Endothelial cell of umbilical vein (primary cell): ENCODE results near the gene GGACT. TPM values are rescaled to one million over a fixed set of nuclear protein-coding genes. Genes with fewer than 3 reads are reported as not detected.

Source experiments
- BruUV-seq: library from RNA; stranded (reverse); fragments of 400-500 nt; replicated peaks from 2 replicates; lab custom pipeline; 2021; lab: Mats Ljungman, UMichigan
- CTCF ChIA-PET: fragments of 300-600, 350-600 bp; sonication (Branson Sonifier 250); formaldehyde crosslinking; loops from one replicate; lab custom pipeline; 2021; ENCODE audit warnings: antibody characterized with exemption, inconsistent platforms; lab: Charles Lee
- POLR2A ChIA-PET: fragments of 300-600, 350-600 bp; sonication (Branson Sonifier 250); formaldehyde crosslinking; loops from one replicate; lab custom pipeline; 2021; ENCODE audit warnings: antibody characterized with exemption, inconsistent platforms; lab: Charles Lee
- DNase-seq: peaks from one replicate; pipeline ENCODE4 v3.0.0-alpha.2; 2011; ENCODE audit warnings: low read depth, low spot score
- FAIRE-seq: peaks from 2 replicates; lab custom pipeline; 2011; peaks lifted over from hg19 to GRCh38; lab: Jason Lieb, UNC
- H2AFZ ChIP-seq: 2 replicates; pipeline ENCODE4 v1.6.0; 2012; ENCODE audit warnings: low read depth, low read length, control low read depth, inconsistent platforms
- H3K27ac ChIP-seq: 2 replicates; pipeline ENCODE4 v1.5.1; 2011; ENCODE audit warnings: low read depth, mild to moderate bottlenecking, control low read depth, low read length, moderate library complexity; ENCODE audit not compliant: insufficient read depth
- H3K27me3 ChIP-seq, 2 experiments: 2 replicates each; pipeline versions ENCODE4 v1.6.0 to v1.6.1; 2011; ENCODE audit warnings: low read length in 2 of 2, mixed read lengths in 1 of 2; ENCODE audit not compliant: control insufficient read depth in 2 of 2, insufficient read depth in 2 of 2
- H3K36me3 ChIP-seq, 2 experiments: 2 replicates in 1 of 2; 3 replicates in 1 of 2; pipeline ENCODE4 v1.5.1; 2011; ENCODE audit warnings: low read length in 2 of 2, mild to moderate bottlenecking in 1 of 2, moderate library complexity in 1 of 2; ENCODE audit not compliant: control insufficient read depth in 2 of 2, insufficient read depth in 2 of 2; ENCODE audit errors: extremely low read depth in 1 of 2
- H3K4me1 ChIP-seq: 3 replicates; pipeline ENCODE4 v1.5.1; 2011; ENCODE audit warnings: mild to moderate bottlenecking, low read length; ENCODE audit not compliant: control insufficient read depth, insufficient read depth; ENCODE audit errors: extremely low read depth
- H3K4me2 ChIP-seq: 2 replicates; pipeline ENCODE4 v1.6.1; 2011; ENCODE audit warnings: low read length, control low read depth, mixed read lengths; ENCODE audit not compliant: insufficient read depth
- H3K4me3 ChIP-seq, 3 experiments: fragments of 200-600 bp in 1 of 3; sonication (generic), shearing (Covaris generic) in 1 of 3; replicated peaks in 1 of 3; 2 replicates each; pipeline ENCODE4 v1.5.1; 2011 to 2016; ENCODE audit warnings: control low read depth in 3 of 3, low read length in 3 of 3, mild to moderate bottlenecking in 2 of 3, inconsistent platforms in 1 of 3, low read depth in 1 of 3, moderate library complexity in 1 of 3; ENCODE audit not compliant: insufficient read depth in 1 of 3
- H3K79me2 ChIP-seq: 2 replicates; pipeline ENCODE4 v1.6.0; 2012; ENCODE audit warnings: low read length, inconsistent platforms; ENCODE audit not compliant: control insufficient read depth, insufficient read depth
- H3K9ac ChIP-seq: replicated peaks from 2 replicates; pipeline ENCODE3; 2011; ENCODE audit warnings: low read length, control low read depth; ENCODE audit not compliant: insufficient read depth; ENCODE audit errors: extremely low read depth
- H3K9me1 ChIP-seq: replicated peaks from 3 replicates; pipeline ENCODE4 v1.6.0; 2011; ENCODE audit warnings: mild to moderate bottlenecking, low read length; ENCODE audit not compliant: control insufficient read depth, insufficient read depth; ENCODE audit errors: extremely low read depth
- H3K9me3 ChIP-seq: replicated peaks from 2 replicates; pipeline ENCODE4 v1.5.1; 2012; ENCODE audit warnings: low read length, inconsistent platforms; ENCODE audit not compliant: control insufficient read depth, insufficient read depth
- H4K20me1 ChIP-seq: replicated peaks from 2 replicates; pipeline ENCODE3; 2011; ENCODE audit warnings: mild to moderate bottlenecking, low read length; ENCODE audit not compliant: control insufficient read depth, insufficient read depth; ENCODE audit errors: extremely low read depth
- EZH2 ChIP-seq: IDR thresholded peaks from 2 replicates; pipeline ENCODE4 v1.6.1; 2012; ENCODE audit warnings: borderline replicate concordance, low read depth, mild to moderate bottlenecking, moderate library complexity, low read length, inconsistent platforms; ENCODE audit not compliant: severe bottlenecking
- FOS ChIP-seq: IDR thresholded peaks from 2 replicates; pipeline ENCODE4 v1.6.1; 2011; ENCODE audit warnings: mild to moderate bottlenecking, low read length, moderate library complexity, borderline replicate concordance; ENCODE audit not compliant: insufficient read depth
- GATA2 ChIP-seq: IDR thresholded peaks from 2 replicates; pipeline ENCODE4 v1.7.0; 2011; ENCODE audit warnings: low read depth, mild to moderate bottlenecking, moderate library complexity, mixed read lengths, low read length; ENCODE audit not compliant: insufficient read length, insufficient read depth
- JUN ChIP-seq: IDR thresholded peaks from 2 replicates; pipeline ENCODE4 v1.6.1; 2011; ENCODE audit warnings: borderline replicate concordance, low read depth; ENCODE audit not compliant: insufficient read length, insufficient read depth
- MYC ChIP-seq: IDR thresholded peaks from one replicate; pipeline ENCODE4 v1.6.1; 2011; ENCODE audit warnings: mild to moderate bottlenecking, low read depth, low read length
- POLR2A ChIP-seq: IDR thresholded peaks from 2 replicates; pipeline ENCODE4 v1.6.1; 2012; ENCODE audit warnings: low read depth, mild to moderate bottlenecking, control low read depth, low read length
- POLR2AphosphoS5 ChIP-seq: IDR thresholded peaks from 2 replicates; pipeline ENCODE4 v1.6.1; 2012; ENCODE audit warnings: low read depth, mild to moderate bottlenecking, control low read depth, low read length, moderate library complexity; ENCODE audit not compliant: insufficient read depth
- dilution Hi-C: fragments of 300-500 bp; cut with MboI; formaldehyde crosslinking; loops from one replicate; pipeline ENCODE4 v1.15.0; 2019; ENCODE audit warnings: low sequenced_read_pairs; ENCODE audit not compliant: extremely low pct_ligation_motif_present
- intact Hi-C: fragments of 100-400 bp; cut with micrococcal nuclease; formaldehyde crosslinking; loops from one replicate; pipeline ENCODE4 v1.10.0; 2022
- polyA plus RNA-seq, 4 experiments: library from polyadenylated mRNA; depleted of rRNA in 3 of 4; stranded (reverse) in 3 of 4; unstranded in 1 of 4; fragments of >200 nt; gene quantifications; 2 replicates each; pipeline versions ENCODE4 v1.2.1 to v1.2.3, GENCODE V29; 2011 to 2012; ENCODE audit warnings: missing spikeins in 1 of 4
- total RNA-seq: library from RNA; stranded (reverse); gene quantifications from 2 replicates; pipeline ENCODE4 v1.2.3, GENCODE V29; 2021
- TF ChIP-seq, protein P1 (sequence below): IDR thresholded peaks from 2 replicates; pipeline ENCODE4 v1.6.1; 2011; ENCODE audit not compliant: insufficient read depth, insufficient read length
- TF ChIP-seq, protein P2 (sequence below), 2 donors: IDR thresholded peaks; 1 replicate in 1 of 2; 2 replicates in 1 of 2; pipeline ENCODE4 v1.5.1; 2011; ENCODE audit warnings: low read length in 2 of 2, mild to moderate bottlenecking in 2 of 2, moderate library complexity in 2 of 2, control low read depth in 1 of 2, inconsistent platforms in 1 of 2, low read depth in 1 of 2; ENCODE audit not compliant: insufficient read depth in 1 of 2; ENCODE audit errors: extremely low read depth in 1 of 2

Gene GGACT
- total and polyA plus RNA-seq, 2 donors (not counting 3 experiments of a cell fraction or from before 2014, with no cell fraction given): 2.5 to 6.5 TPM

DNA sequence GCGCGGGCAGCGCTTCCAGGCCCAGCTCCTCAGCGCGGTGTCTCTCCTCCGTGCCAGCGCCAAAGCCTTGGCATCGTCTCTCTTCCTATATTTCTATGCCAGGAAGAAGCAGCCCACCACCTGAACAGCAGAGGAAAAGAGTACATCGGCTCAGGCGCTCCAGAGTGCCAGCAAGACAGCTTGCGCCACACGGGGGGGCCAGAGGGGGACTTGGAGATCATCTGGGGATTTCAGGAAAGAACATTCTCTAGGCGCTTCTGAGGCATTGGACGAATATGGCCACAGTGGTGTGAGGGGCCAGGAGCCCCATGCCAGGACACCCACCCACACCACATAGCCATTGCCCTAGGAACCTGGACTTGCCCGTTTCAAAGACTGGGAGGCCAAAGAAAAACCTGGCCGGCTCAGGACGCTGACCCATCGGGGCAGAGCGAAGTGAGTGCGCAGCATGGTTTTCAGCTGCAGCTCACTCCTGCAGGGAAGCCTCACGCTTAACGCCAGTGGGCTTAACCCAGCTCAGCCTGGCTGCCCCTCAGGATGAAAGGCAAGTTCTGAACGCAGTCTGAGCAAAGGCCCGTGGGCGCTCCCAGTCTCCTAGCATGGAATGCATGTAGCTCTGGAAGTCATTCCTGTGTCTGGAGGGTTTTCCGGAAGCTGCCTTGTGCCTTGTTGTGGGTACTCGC, 62.1 kb downstream of the GGACT start:
- Histone ChIP-seq H3K27ac (no peak overlapping the region), H3K79me2 (no peaks in the 10 kb centered on the region), H3K4me2 (no peak overlapping the region), H3K27me3 (no peaks in the 10 kb centered on the region), H4K20me1 (no peaks in the 10 kb centered on the region), H3K9me1 (no peaks in the 10 kb centered on the region), H3K36me3 (peaks cover 0 to 4% of the 10 kb centered on the region in 2 experiments), H2AFZ (no peak overlapping the region), H3K9ac (no peak overlapping the region), H3K4me3 (no peak overlapping the region), H3K9me3 (no peaks in the 10 kb centered on the region), H3K4me1 (no peaks in the 10 kb centered on the region)
- DNase-seq: no peak
- dilution Hi-C loops (no loop called here), intact Hi-C loops (no loop called here)
- ChIA-PET POLR2A (no interaction called here), CTCF (interaction anchor here (0.8 to 1.6 kb wide), 2 partner anchors 291 kb away, joined by 3 to 6 read pairs; no protein-coding TSS in a partner anchor)
- TF ChIP-seq POLR2AphosphoS5 (no peak), JUN (no peak), FOS (no peak), POLR2A (no peak), EZH2 (no peak), MYC (no peak), GATA2 (no peak)
- TF ChIP-seq, protein P1, sequence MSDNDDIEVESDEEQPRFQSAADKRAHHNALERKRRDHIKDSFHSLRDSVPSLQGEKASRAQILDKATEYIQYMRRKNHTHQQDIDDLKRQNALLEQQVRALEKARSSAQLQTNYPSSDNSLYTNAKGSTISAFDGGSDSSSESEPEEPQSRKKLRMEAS: no peak
- TF ChIP-seq, protein P2, sequence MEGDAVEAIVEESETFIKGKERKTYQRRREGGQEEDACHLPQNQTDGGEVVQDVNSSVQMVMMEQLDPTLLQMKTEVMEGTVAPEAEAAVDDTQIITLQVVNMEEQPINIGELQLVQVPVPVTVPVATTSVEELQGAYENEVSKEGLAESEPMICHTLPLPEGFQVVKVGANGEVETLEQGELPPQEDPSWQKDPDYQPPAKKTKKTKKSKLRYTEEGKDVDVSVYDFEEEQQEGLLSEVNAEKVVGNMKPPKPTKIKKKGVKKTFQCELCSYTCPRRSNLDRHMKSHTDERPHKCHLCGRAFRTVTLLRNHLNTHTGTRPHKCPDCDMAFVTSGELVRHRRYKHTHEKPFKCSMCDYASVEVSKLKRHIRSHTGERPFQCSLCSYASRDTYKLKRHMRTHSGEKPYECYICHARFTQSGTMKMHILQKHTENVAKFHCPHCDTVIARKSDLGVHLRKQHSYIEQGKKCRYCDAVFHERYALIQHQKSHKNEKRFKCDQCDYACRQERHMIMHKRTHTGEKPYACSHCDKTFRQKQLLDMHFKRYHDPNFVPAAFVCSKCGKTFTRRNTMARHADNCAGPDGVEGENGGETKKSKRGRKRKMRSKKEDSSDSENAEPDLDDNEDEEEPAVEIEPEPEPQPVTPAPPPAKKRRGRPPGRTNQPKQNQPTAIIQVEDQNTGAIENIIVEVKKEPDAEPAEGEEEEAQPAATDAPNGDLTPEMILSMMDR (IDR thresholded peaks at IDR 0.05; ENCODE audit: extremely low read depth in 1 of 2, insufficient read depth in 1 of 2, low read depth in 1 of 2, low read length in 2 of 2): no peak
- FAIRE-seq: no peak
- no TSS peak for BruUV-seq
